Subcutaneous abdominal adipose tissue (tissue), 5 donors: ENCODE results near the gene ATP11A.

Source experiments
- H3K27ac ChIP-seq: one replicate; pipeline ENCODE4 v1.7.0; 2013; ENCODE audit warnings: low read depth, mild to moderate bottlenecking, inconsistent platforms, low read length, moderate library complexity
- H3K27me3 ChIP-seq, 5 donors: one replicate each; pipeline ENCODE4 v1.7.0; 2013; ENCODE audit warnings: low read length in 5 of 5, inconsistent platforms in 1 of 5; ENCODE audit not compliant: control insufficient read depth in 5 of 5, insufficient read depth in 4 of 5
- H3K36me3 ChIP-seq, 5 donors: one replicate each; pipeline ENCODE4 v1.7.0; 2013; ENCODE audit warnings: low read length in 5 of 5; ENCODE audit not compliant: control insufficient read depth in 5 of 5, insufficient read depth in 5 of 5
- H3K4me1 ChIP-seq, 5 donors: one replicate each; pipeline ENCODE4 v1.7.0; 2013; ENCODE audit warnings: low read length in 5 of 5, mild to moderate bottlenecking in 3 of 5, moderate library complexity in 1 of 5; ENCODE audit not compliant: control insufficient read depth in 5 of 5, insufficient read depth in 5 of 5
- H3K4me3 ChIP-seq, 5 donors: one replicate each; pipeline ENCODE4 v1.7.0; 2013; ENCODE audit warnings: low read length in 5 of 5, low read depth in 1 of 5
- H3K9ac ChIP-seq, 5 donors: one replicate each; pipeline ENCODE4 v1.7.0; 2013; ENCODE audit warnings: low read length in 5 of 5, mild to moderate bottlenecking in 4 of 5, moderate library complexity in 3 of 5
- H3K9me3 ChIP-seq, 5 donors: one replicate each; pipeline ENCODE4 v1.7.0; 2013; ENCODE audit warnings: low read length in 5 of 5; ENCODE audit not compliant: control insufficient read depth in 5 of 5
- donor health status: healthy.
- donor health status: healthy.
- donor health status: healthy.
- donor health status: healthy.
- donor health status: healthy.

ATP11A gene

GRCh38 chr13:112821340-112822055 lies 131.7 kb downstream of the ATP11A start:
- no peaks in the 10 kb centered on the region for H3K27me3 ChIP-seq
- no peak overlapping the region for H3K27ac ChIP-seq
- no peaks in the 10 kb centered on the region for H3K9me3 ChIP-seq
- H3K4me1 ChIP-seq = peaks cover 0 to 7% (median 0%) of the 10 kb centered on the region in 5 donors
- H3K36me3 ChIP-seq = peaks cover 10 to 84% (median 58%) of the 10 kb centered on the region in 5 donors
- H3K4me3 ChIP-seq = no peak overlapping the region
- no peak overlapping the region for H3K9ac ChIP-seq

GRCh38 chr13:112822851-112823250 lies 133.0 kb downstream of the ATP11A start:
- Histone ChIP-seq H3K9ac (no peak overlapping the region), H3K27me3 (no peaks in the 10 kb centered on the region), H3K9me3 (no peaks in the 10 kb centered on the region), H3K27ac (no peak overlapping the region), H3K4me3 (no peak overlapping the region), H3K36me3 (peaks cover 10 to 87% (median 65%) of the 10 kb centered on the region in 5 donors), H3K4me1 (peaks cover 0 to 7% (median 0%) of the 10 kb centered on the region in 5 donors)

- H3K9me3 ChIP-seq = no peaks in the 10 kb centered on the region
- peaks cover 0 to 7% (median 0%) of the 10 kb centered on the region in 5 donors for H3K4me1 ChIP-seq
- no peak overlapping the region for H3K9ac ChIP-seq
- H3K27me3 ChIP-seq = no peaks in the 10 kb centered on the region
- H3K27ac ChIP-seq = no peak overlapping the region
- no peak overlapping the region for H3K4me3 ChIP-seq
- H3K36me3 ChIP-seq = peaks cover 10 to 89% (median 70%) of the 10 kb centered on the region in 5 donors
Observed at GRCh38 chr13:112824429-112824828, 134.6 kb downstream of the ATP11A start.

- no peaks in the 10 kb centered on the region for H3K9me3 ChIP-seq
- H3K36me3 ChIP-seq = peaks cover 10 to 86% (median 64%) of the 10 kb centered on the region in 5 donors
- no peaks in the 10 kb centered on the region for H3K27me3 ChIP-seq
Observed at GRCh38 chr13:112825071-112825470, 135.2 kb downstream of the ATP11A start.

GRCh38 chr13:112825875-112826274 lies 136.0 kb downstream of the ATP11A start:
- H3K27ac ChIP-seq = no peak overlapping the region
- H3K4me3 ChIP-seq = no peak overlapping the region
- H3K4me1 ChIP-seq = peaks cover 0 to 7% (median 0%) of the 10 kb centered on the region in 5 donors
- no peaks in the 10 kb centered on the region for H3K27me3 ChIP-seq
- H3K9ac ChIP-seq = no peak overlapping the region
- H3K36me3 ChIP-seq = peaks cover 6 to 83% (median 56%) of the 10 kb centered on the region in 5 donors
- no peaks in the 10 kb centered on the region for H3K9me3 ChIP-seq

More at GRCh38 chr13:112825071-112825470, 135.2 kb downstream of the ATP11A start:
- H3K4me3 ChIP-seq = no peak overlapping the region
- peaks cover 0 to 7% (median 0%) of the 10 kb centered on the region in 5 donors for H3K4me1 ChIP-seq
- H3K27ac ChIP-seq = no peak overlapping the region
- H3K9ac ChIP-seq = no peak overlapping the region

- H3K4me3 ChIP-seq = no peak overlapping the region
- no peak overlapping the region for H3K9ac ChIP-seq
- peaks cover 0 to 7% (median 0%) of the 10 kb centered on the region in 5 donors for H3K4me1 ChIP-seq
- no peaks in the 10 kb centered on the region for H3K27me3 ChIP-seq
- H3K9me3 ChIP-seq = no peaks in the 10 kb centered on the region
- H3K36me3 ChIP-seq = peaks cover 5 to 88% (median 62%) of the 10 kb centered on the region in 5 donors
- no peak overlapping the region for H3K27ac ChIP-seq
Observed at GRCh38 chr13:112826565-112826964, 136.7 kb downstream of the ATP11A start.

- H3K27me3 ChIP-seq = no peaks in the 10 kb centered on the region
- no peak overlapping the region for H3K9ac ChIP-seq
- H3K36me3 ChIP-seq = peaks cover 5 to 93% (median 73%) of the 10 kb centered on the region in 5 donors
- H3K4me1 ChIP-seq = peaks cover 0 to 7% (median 0%) of the 10 kb centered on the region in 5 donors
- no peak overlapping the region for H3K4me3 ChIP-seq
- no peak overlapping the region for H3K27ac ChIP-seq
- H3K9me3 ChIP-seq = no peaks in the 10 kb centered on the region
Observed at GRCh38 chr13:112828082-112828699, 138.4 kb downstream of the ATP11A start.

- peaks cover 5 to 93% (median 74%) of the 10 kb centered on the region in 5 donors for H3K36me3 ChIP-seq
- H3K9me3 ChIP-seq = no peaks in the 10 kb centered on the region
- peaks cover 0 to 7% (median 0%) of the 10 kb centered on the region in 5 donors for H3K4me1 ChIP-seq
- no peak overlapping the region for H3K4me3 ChIP-seq
- no peak overlapping the region for H3K27ac ChIP-seq
- no peak overlapping the region for H3K9ac ChIP-seq
- no peaks in the 10 kb centered on the region for H3K27me3 ChIP-seq
Observed at GRCh38 chr13:112828756-112829155, 138.9 kb downstream of the ATP11A start.

- no peaks in the 10 kb centered on the region for H3K27me3 ChIP-seq
- H3K36me3 ChIP-seq = peaks cover 0 to 91% (median 78%) of the 10 kb centered on the region in 5 donors
- no peaks in the 10 kb centered on the region for H3K4me1 ChIP-seq
- H3K9ac ChIP-seq = no peak overlapping the region
- H3K4me3 ChIP-seq = no peak overlapping the region
- H3K27ac ChIP-seq = no peak overlapping the region
- no peaks in the 10 kb centered on the region for H3K9me3 ChIP-seq
Observed at GRCh38 chr13:112831196-112831595, 141.4 kb downstream of the ATP11A start.

GRCh38 chr13:112831801-112832200 lies 142.0 kb downstream of the ATP11A start:
- Histone ChIP-seq H3K9ac (no peak overlapping the region), H3K36me3 (peaks cover 0 to 91% (median 77%) of the 10 kb centered on the region in 5 donors), H3K4me1 (no peaks in the 10 kb centered on the region), H3K4me3 (no peak overlapping the region), H3K9me3 (no peaks in the 10 kb centered on the region), H3K27ac (no peak overlapping the region), H3K27me3 (no peaks in the 10 kb centered on the region)
